Trophoblast cell (in vitro differentiated cells and primary cell): ENCODE results near the gene PUS1. TPM values are rescaled to one million over a fixed set of nuclear protein-coding genes. Genes with fewer than 3 reads are reported as not detected.
"Not testable (repeated sequence)": the region's sequence is repeated elsewhere in the genome, so short reads cannot be mapped to it uniquely, and the experiment has no call there.

Experiments used
- DNase-seq, 2 donors: peaks; one replicate each; pipeline ENCODE4 v3.0.0-alpha.2; 2016
- H2AFZ ChIP-seq: 2 replicates; pipeline ENCODE4 v1.6.1; 2013; ENCODE audit warnings: low read length, moderate library complexity, mild to moderate bottlenecking; ENCODE audit not compliant: insufficient read depth, poor library complexity
- H2AK5ac ChIP-seq: 2 replicates; pipeline ENCODE4 v1.6.1; 2013; ENCODE audit warnings: mild to moderate bottlenecking, low read length
- H2BK120ac ChIP-seq: 2 replicates; pipeline ENCODE4 v1.6.1; 2013; ENCODE audit warnings: low read length, mild to moderate bottlenecking, moderate library complexity; ENCODE audit not compliant: insufficient read depth, poor library complexity
- H2BK12ac ChIP-seq: 2 replicates; pipeline ENCODE4 v1.6.1; 2013; ENCODE audit warnings: mild to moderate bottlenecking, low read length, moderate library complexity
- H2BK5ac ChIP-seq: 2 replicates; pipeline ENCODE4 v1.6.1; 2013; ENCODE audit warnings: low read length, low read depth, moderate library complexity, mild to moderate bottlenecking; ENCODE audit not compliant: poor library complexity
- H3K14ac ChIP-seq: 2 replicates; pipeline ENCODE4 v1.6.1; 2013; ENCODE audit warnings: mild to moderate bottlenecking, low read length
- H3K18ac ChIP-seq: 2 replicates; pipeline ENCODE4 v1.6.1; 2013; ENCODE audit warnings: mild to moderate bottlenecking, low read length
- H3K23ac ChIP-seq: 2 replicates; pipeline ENCODE4 v1.6.1; 2013; ENCODE audit warnings: low read length
- H3K27ac ChIP-seq: 2 replicates; pipeline ENCODE4 v1.5.1; 2013; ENCODE audit warnings: low read depth, mild to moderate bottlenecking, inconsistent platforms, low read length, moderate library complexity
- H3K27me3 ChIP-seq: 2 replicates; pipeline ENCODE4 v1.6.1; 2013; ENCODE audit warnings: inconsistent platforms, mild to moderate bottlenecking, low read length, moderate library complexity; ENCODE audit not compliant: insufficient read depth
- H3K36me3 ChIP-seq, 2 experiments: 1 replicate in 1 of 2; 2 replicates in 1 of 2; pipeline ENCODE4 v1.6.1; 2013; ENCODE audit warnings: low read length in 2 of 2, mild to moderate bottlenecking in 2 of 2, moderate library complexity in 1 of 2; ENCODE audit not compliant: insufficient read depth in 2 of 2, control insufficient read depth in 1 of 2
- H3K4ac ChIP-seq: 2 replicates; pipeline ENCODE4 v1.6.1; 2013; ENCODE audit warnings: low read depth, mild to moderate bottlenecking, low read length, moderate library complexity
- H3K4me1 ChIP-seq, 2 experiments: 1 replicate in 1 of 2; 2 replicates in 1 of 2; pipeline ENCODE4 v1.6.1; 2013; ENCODE audit warnings: low read length in 2 of 2, mild to moderate bottlenecking in 2 of 2, moderate library complexity in 1 of 2; ENCODE audit not compliant: insufficient read depth in 2 of 2, control insufficient read depth in 1 of 2
- H3K4me2 ChIP-seq: 2 replicates; pipeline ENCODE4 v1.6.1; 2013; ENCODE audit warnings: inconsistent platforms, mild to moderate bottlenecking, low read length, moderate library complexity
- H3K4me3 ChIP-seq: 2 replicates; pipeline ENCODE4 v1.5.1; 2013; ENCODE audit warnings: mild to moderate bottlenecking, low read depth, low read length, inconsistent platforms
- H3K79me1 ChIP-seq: one replicate; pipeline ENCODE4 v1.6.1; 2013; ENCODE audit warnings: low read length
- H3K79me2 ChIP-seq: 2 replicates; pipeline ENCODE4 v1.6.1; 2013; ENCODE audit warnings: low read length, mild to moderate bottlenecking; ENCODE audit not compliant: control insufficient read depth, insufficient read depth, poor library complexity
- H3K9ac ChIP-seq: 2 replicates; pipeline ENCODE4 v1.6.1; 2013; ENCODE audit warnings: mild to moderate bottlenecking, low read length
- H3K9me3 ChIP-seq: 2 replicates; pipeline ENCODE4 v1.6.1; 2013; ENCODE audit warnings: low read depth, mild to moderate bottlenecking, control low read depth, inconsistent platforms, low read length; ENCODE audit not compliant: insufficient read depth
- H4K12ac ChIP-seq: 2 replicates; pipeline ENCODE4 v1.6.1; 2013; ENCODE audit warnings: low read depth, mild to moderate bottlenecking, low read length, moderate library complexity
- H4K8ac ChIP-seq: 2 replicates; pipeline ENCODE4 v1.6.1; 2013; ENCODE audit warnings: low read depth, mild to moderate bottlenecking, low read length, moderate library complexity
- H4K91ac ChIP-seq: one replicate; pipeline ENCODE4 v1.6.1; 2013; ENCODE audit warnings: low read depth, mild to moderate bottlenecking, low read length, moderate library complexity
- WGBS: extraction: QIAGEN DNeasy Blood & Tissue Kit; methylation state at CpG from one replicate; pipeline ENCODE4 v1.1.7; 2013; ENCODE audit warnings: missing lambda C conversion rate; ENCODE audit not compliant: insufficient read length, insufficient coverage; ENCODE audit errors: extremely low coverage; 5-methylcytosine and 5-hydroxymethylcytosine counted together
- polyA plus RNA-seq: library from polyadenylated mRNA; stranded (reverse); fragments of 200-250 nt; gene quantifications from 2 replicates; pipeline ENCODE4 v1.2.3, GENCODE V29; 2013

Gene PUS1
- 33.0 and 33.3 TPM in 2 replicates for polyA plus RNA-seq

DNA sequence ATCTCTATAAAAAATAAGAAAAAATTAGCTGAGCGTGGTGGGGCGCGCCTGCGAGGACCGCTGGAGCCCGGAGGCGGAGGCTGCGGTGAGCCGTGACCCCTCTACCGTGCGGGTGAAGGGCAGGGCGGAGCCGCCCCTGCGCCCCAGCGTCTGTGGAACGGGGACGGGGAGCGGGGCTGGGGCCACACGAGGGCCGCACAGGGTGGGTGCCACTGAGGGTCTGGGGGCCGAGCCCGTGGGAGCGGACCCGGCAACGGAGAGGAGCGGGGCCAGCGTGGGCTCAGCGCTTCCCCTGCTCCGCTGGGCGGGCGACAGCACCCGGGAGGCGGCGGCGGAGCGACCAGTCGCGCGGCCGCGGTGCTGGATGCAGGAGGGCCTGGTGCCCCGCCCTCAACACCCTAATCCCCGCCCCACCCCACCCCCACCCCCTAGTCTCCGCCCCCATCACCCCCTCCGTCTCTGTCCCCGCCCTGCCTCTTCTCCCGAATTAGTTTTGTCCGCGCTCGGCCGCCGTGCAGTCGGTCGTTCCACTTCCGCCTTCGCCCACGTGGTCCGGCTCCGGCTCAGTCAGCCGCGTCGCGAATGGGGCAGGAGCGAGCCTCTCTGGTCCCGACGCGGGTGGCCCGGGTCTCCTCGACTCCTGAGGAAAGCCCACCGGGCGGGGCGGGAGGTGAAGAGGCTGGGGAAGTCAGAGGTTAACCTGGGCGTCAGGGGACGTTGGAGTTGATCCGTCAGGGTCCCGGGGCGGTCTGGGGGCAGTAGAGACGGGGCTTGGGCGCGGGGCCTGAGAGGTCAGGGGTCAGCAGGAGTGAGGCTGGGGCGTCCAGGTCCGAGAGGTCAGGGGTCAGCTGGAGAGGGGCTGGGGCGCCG lies at the start of gene PUS1:
Gene PUS1 (plus strand): TSS at position 566 of the 870 bp plus-strand sequence. CDS start 447 bp downstream, outside the sequence.
- Histone ChIP-seq H3K18ac (peak within 1 kb of the TSS; percentile 84), H3K36me3 (peaks cover 23 to 25% of the 10 kb centered on the region in 2 experiments), H3K4me1 (peaks cover 2 to 6% of the 10 kb centered on the region in 2 experiments), H3K9ac (peak within 1 kb of the TSS; percentile 88), H4K8ac (peak within 1 kb of the TSS; percentile 85), H3K4me3 (peak within 1 kb of the TSS; percentile 95), H4K91ac (peak within 1 kb of the TSS; percentile 86), H3K27ac (peak within 1 kb of the TSS; percentile 40), H3K79me2 (peaks cover 11% of the 10 kb centered on the region), H2BK12ac (no peak within 1 kb of the TSS), H2AK5ac (peak within 1 kb of the TSS; percentile 15), H3K4ac (peak within 1 kb of the TSS; percentile 84), H2AFZ (peak within 1 kb of the TSS; percentile 96), H2BK120ac (peak within 1 kb of the TSS; percentile 55), H3K4me2 (peak within 1 kb of the TSS; percentile 98), H3K9me3 (peaks cover 2% of the 10 kb centered on the region), H2BK5ac (peak within 1 kb of the TSS; percentile 50), H3K23ac (no peak within 1 kb of the TSS), H3K79me1 (peaks cover 9% of the 10 kb centered on the region), H3K14ac (peak within 1 kb of the TSS; percentile 82), H4K12ac (peak within 1 kb of the TSS; percentile 84), H3K27me3 (no peaks in the 10 kb centered on the region)
- DNase-seq: peak; percentile 88 to 95
- no CpG with 5 or more reads among the region's 84 CpGs for WGBS

DNA sequence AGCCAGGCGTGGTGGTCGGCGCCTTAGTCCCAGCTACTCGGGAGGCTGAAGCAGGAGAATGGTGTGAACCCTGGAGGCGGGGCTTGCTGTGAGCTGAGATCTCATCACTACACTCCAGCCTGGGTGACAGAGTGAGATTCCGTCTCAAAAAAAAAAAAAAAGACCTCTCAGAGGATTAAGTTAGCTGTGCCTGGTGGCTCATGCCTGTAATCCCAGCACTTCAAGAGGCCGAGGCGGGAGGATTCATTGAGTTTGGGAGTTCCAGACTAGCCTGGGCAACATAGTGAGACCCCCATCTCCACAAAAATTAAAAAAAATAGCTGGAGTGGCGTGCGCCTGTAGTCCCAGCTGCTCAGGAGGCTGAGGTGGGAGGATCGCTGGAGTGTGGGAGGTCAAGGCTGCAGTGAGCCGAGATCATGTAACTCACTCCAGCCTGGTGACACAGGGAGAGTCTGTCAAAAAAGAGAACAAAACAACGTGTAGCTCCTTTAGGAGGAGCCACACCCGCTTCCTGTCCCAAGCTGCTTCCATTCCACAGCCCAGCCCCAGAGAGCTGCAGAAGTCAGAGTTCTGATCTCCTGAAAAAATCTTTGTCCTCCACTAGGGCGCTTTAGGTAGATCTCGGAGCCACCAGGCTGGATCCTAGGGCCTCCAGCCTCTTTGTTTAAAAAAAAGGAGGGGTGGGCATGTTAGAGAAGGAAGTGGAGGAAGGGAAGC lies 46.1 kb upstream of the PUS1 start:
- peak overlapping the region; percentile 61 for H3K27ac ChIP-seq
- H2BK5ac ChIP-seq: peak overlapping the region; percentile 47
- peak overlapping the region; percentile 93 for H3K14ac ChIP-seq
- H3K79me2 ChIP-seq: peaks cover 2% of the 10 kb centered on the region
- peak overlapping the region; percentile 85 for H2AK5ac ChIP-seq
- peak overlapping the region; percentile 66 for H4K8ac ChIP-seq
- H3K36me3 ChIP-seq: no peaks in the 10 kb centered on the region
- H3K4ac ChIP-seq: peak overlapping the region; percentile 54
- peak overlapping the region; percentile 54 for H2AFZ ChIP-seq
- H3K4me3 ChIP-seq: no peak overlapping the region
- no peak overlapping the region for H3K9ac ChIP-seq
- no peak overlapping the region for H3K23ac ChIP-seq
- peak overlapping the region; percentile 61 for H4K12ac ChIP-seq
- H3K18ac ChIP-seq: peak overlapping the region; percentile 8
- H3K4me1 ChIP-seq: peaks cover 10 to 14% of the 10 kb centered on the region in 2 experiments
- peaks cover 5% of the 10 kb centered on the region for H3K79me1 ChIP-seq
- no peak overlapping the region for H3K4me2 ChIP-seq
- peaks cover 4% of the 10 kb centered on the region for H3K9me3 ChIP-seq
- H3K27me3 ChIP-seq: no peaks in the 10 kb centered on the region
- peak in 1 of 2 donors; percentile 31 for DNase-seq
- WGBS: no CpG with 5 or more reads among the region's 16 CpGs
- peak overlapping the region; percentile 86 for H4K91ac ChIP-seq
- H2BK120ac ChIP-seq: peak overlapping the region; percentile 85
- peak overlapping the region; percentile 78 for H2BK12ac ChIP-seq

DNA sequence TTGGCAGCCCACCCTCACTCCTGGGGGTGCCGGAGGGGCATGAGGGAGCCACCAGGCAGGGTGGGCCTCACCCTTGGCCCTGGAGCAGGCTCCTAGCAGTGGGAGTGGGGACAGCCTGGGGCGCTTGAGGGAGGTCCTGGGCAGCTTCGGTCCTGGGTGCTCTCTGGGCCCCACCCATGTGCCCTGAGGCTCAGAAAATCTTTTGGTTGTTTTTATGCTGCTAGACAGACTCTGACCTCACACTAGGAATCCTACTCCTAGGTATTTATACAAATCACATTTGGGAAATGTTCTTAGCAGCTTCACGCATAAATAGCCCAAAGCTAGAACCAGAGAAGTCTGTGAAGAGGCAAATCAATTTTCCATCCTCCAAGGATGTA lies 45.6 kb upstream of the PUS1 start:
- Histone ChIP-seq H4K91ac (peak overlapping the region; percentile 86), H3K23ac (no peak overlapping the region), H3K9me3 (peaks cover 4% of the 10 kb centered on the region), H4K8ac (peak overlapping the region; percentile 66), H4K12ac (peak overlapping the region; percentile 61), H3K36me3 (no peaks in the 10 kb centered on the region), H3K4ac (peak overlapping the region; percentile 54), H3K14ac (peak overlapping the region; percentile 93), H3K4me2 (no peak overlapping the region), H2BK5ac (peak overlapping the region; percentile 47), H3K79me1 (peaks cover 5% of the 10 kb centered on the region), H2BK120ac (peak overlapping the region; percentile 85), H3K27ac (peak overlapping the region; percentile 61), H3K4me1 (peaks cover 6 to 12% of the 10 kb centered on the region in 2 experiments), H3K27me3 (no peaks in the 10 kb centered on the region), H3K4me3 (no peak overlapping the region), H2BK12ac (peak overlapping the region; percentile 78), H3K79me2 (peaks cover 2% of the 10 kb centered on the region), H3K18ac (no peak overlapping the region), H3K9ac (no peak overlapping the region), H2AK5ac (peak overlapping the region; percentile 85), H2AFZ (peak overlapping the region; percentile 54)
- no CpG with 5 or more reads among the region's 4 CpGs for WGBS
- peak in 1 of 2 donors; percentile 37 for DNase-seq

DNA sequence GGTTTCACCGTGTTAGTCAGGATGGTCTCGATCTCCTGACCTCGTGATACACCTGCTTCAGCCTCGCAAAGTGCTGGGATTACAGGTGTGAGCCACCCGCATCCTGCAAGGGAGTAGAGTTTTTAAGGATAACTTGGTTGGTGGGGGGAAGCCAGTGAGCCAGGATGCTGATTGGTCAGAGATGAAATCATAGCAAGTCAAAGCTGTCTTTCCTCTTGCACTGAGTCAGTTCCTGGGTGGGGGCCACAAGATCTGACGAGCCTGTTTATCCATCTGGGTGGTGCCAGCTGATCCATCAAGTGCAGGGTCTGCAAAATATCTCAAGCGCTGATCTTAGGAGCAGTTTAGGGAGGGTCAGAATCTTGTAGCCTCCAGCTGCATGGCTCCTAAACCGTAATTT lies 44.0 kb upstream of the PUS1 start:
- H4K8ac ChIP-seq, H3K27me3 ChIP-seq, H3K9ac ChIP-seq, H3K14ac ChIP-seq, H3K79me1 ChIP-seq, H4K91ac ChIP-seq, H2BK12ac ChIP-seq, H3K18ac ChIP-seq, H3K4me3 ChIP-seq, H3K4ac ChIP-seq, H2AFZ ChIP-seq, H3K27ac ChIP-seq, H3K23ac ChIP-seq, H3K4me2 ChIP-seq, H2BK120ac ChIP-seq, H2BK5ac ChIP-seq, DNase-seq, H4K12ac ChIP-seq, H3K36me3 ChIP-seq, H3K79me2 ChIP-seq, H3K9me3 ChIP-seq, H2AK5ac ChIP-seq: not testable (repeated sequence)
- H3K4me1 ChIP-seq: peaks cover 11 to 12% of the 10 kb centered on the region in 2 experiments
- WGBS: no CpG with 5 or more reads among the region's 8 CpGs
